Bronchial epithelial cell (primary cell): Measurements from ENCODE around the gene GJC2. TPM values are rescaled to one million over a fixed set of nuclear protein-coding genes. Genes with fewer than 3 reads are reported as not detected.

Experiments
- DNase-seq: peaks from one replicate; pipeline ENCODE4 v3.0.0-alpha.2; 2010; ENCODE audit warnings: low read depth
- FAIRE-seq: peaks from 2 replicates; lab custom pipeline; 2011; peaks lifted over from hg19 to GRCh38; lab: Jason Lieb, UNC
- H3K27me3 ChIP-seq: 2 replicates; pipeline ENCODE4 v1.5.1; 2011; ENCODE audit warnings: low read length; ENCODE audit not compliant: control insufficient read depth, insufficient read depth
- H3K36me3 ChIP-seq: 2 replicates; pipeline ENCODE4 v1.5.1; 2011; ENCODE audit warnings: low read length; ENCODE audit not compliant: control insufficient read depth, insufficient read depth
- H3K4me3 ChIP-seq: 2 replicates; pipeline ENCODE4 v1.5.1; 2011; ENCODE audit warnings: mild to moderate bottlenecking, low read depth, low read length, control low read depth
- total RNA-seq: library from RNA; depleted of rRNA; stranded (reverse); fragments of >200 nt; gene quantifications from 2 replicates; pipeline ENCODE4 v1.2.1, GENCODE V29; 2014
- TF ChIP-seq, protein P1 (sequence below): IDR thresholded peaks from 2 replicates; pipeline ENCODE4 v1.5.1; 2011; ENCODE audit warnings: mild to moderate bottlenecking, moderate library complexity, low read length, control low read depth, inconsistent platforms; ENCODE audit not compliant: insufficient read depth, severe bottlenecking

Gene GJC2
- total RNA-seq, 1 donor from 2014 or later, result 5.5 TPM

- no peak for DNase-seq
- TF ChIP-seq, protein P1, sequence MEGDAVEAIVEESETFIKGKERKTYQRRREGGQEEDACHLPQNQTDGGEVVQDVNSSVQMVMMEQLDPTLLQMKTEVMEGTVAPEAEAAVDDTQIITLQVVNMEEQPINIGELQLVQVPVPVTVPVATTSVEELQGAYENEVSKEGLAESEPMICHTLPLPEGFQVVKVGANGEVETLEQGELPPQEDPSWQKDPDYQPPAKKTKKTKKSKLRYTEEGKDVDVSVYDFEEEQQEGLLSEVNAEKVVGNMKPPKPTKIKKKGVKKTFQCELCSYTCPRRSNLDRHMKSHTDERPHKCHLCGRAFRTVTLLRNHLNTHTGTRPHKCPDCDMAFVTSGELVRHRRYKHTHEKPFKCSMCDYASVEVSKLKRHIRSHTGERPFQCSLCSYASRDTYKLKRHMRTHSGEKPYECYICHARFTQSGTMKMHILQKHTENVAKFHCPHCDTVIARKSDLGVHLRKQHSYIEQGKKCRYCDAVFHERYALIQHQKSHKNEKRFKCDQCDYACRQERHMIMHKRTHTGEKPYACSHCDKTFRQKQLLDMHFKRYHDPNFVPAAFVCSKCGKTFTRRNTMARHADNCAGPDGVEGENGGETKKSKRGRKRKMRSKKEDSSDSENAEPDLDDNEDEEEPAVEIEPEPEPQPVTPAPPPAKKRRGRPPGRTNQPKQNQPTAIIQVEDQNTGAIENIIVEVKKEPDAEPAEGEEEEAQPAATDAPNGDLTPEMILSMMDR, result no peak
- Histone ChIP-seq H3K36me3 (peaks cover 29% of the 10 kb centered on the region), H3K4me3 (no peak overlapping the region), H3K27me3 (no peaks in the 10 kb centered on the region)
- FAIRE-seq, result no peak
Measured at GRCh38 chr1:228145463-228146416, 4.0 kb upstream of the GJC2 start.

DNA sequence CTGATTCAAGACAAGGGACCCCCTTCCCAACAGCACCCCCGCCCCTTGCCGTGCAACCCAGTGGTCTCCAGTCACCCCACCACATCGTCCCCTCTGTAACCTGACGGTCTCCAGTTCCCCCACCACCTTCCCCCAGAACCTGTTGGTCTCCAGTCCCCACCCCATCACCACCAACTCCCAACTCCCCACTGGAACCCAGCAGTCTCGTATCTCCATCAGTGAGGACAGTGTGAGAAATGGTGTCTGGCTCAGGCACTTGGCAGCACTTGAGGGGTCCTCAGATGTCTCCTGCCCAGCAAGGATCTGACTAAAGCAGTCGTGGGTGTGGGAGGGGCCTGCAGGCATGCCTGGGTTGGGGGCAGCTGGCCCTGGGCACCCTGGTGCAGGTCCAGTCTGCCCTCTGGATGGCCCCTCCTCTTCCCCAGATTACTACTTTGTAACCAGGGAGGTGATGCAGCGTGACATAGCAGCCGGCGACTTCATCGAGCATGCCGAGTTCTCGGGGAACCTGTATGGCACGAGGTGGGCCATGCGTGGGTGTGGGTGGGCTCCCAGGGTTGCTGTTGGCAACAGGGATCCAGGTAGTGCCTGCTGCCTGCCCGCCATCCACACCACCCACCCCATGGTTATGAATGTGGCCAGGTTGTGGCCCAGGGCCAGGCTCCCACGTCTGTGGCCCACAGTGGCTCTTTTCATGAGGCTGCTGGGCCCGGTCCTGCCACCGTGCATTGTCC is 3.1 kb upstream of the GJC2 start:
- Histone ChIP-seq H3K36me3 (peaks cover 28% of the 10 kb centered on the region), H3K4me3 (no peak overlapping the region), H3K27me3 (no peaks in the 10 kb centered on the region)
- DNase-seq (no peak), FAIRE-seq (no peak)
- TF ChIP-seq, protein P1, result no peak

- TF ChIP-seq, protein P1, result no peak
- FAIRE-seq (no peak), DNase-seq (no peak)
- H3K36me3 ChIP-seq, result peaks cover 23% of the 10 kb centered on the region
- H3K27me3 ChIP-seq, result no peaks in the 10 kb centered on the region
- H3K4me3 ChIP-seq, result no peak overlapping the region
Measured at GRCh38 chr1:228147151-228147693, 2.5 kb upstream of the GJC2 start.

GRCh38 chr1:228147768-228148167 is 2.0 kb upstream of the GJC2 start:
- DNase-seq (no peak), FAIRE-seq (no peak)
- H3K27me3 ChIP-seq, result no peaks in the 10 kb centered on the region
- peaks cover 23% of the 10 kb centered on the region for H3K36me3 ChIP-seq
- TF ChIP-seq, protein P1, result no peak
- no peak overlapping the region for H3K4me3 ChIP-seq

- Histone ChIP-seq H3K4me3 (no peak overlapping the region), H3K36me3 (peaks cover 20% of the 10 kb centered on the region), H3K27me3 (no peaks in the 10 kb centered on the region)
- no peak for FAIRE-seq
- TF ChIP-seq, protein P1, result no peak
- DNase-seq, result no peak
Measured at GRCh38 chr1:228148196-228148861, 1.4 kb upstream of the GJC2 start.
